Embryonic facial prominence (tissue), 1 donor: ENCODE measurements around the gene FANCC.
A peak's percentile ranks its signal among the peaks of the same experiment; 100 is the strongest.
"Not testable (repeated sequence)": the region's sequence is repeated elsewhere in the genome, so short reads cannot be mapped to it uniquely, and the experiment has no call there.

ENCODE experiments used
- DNase-seq: peaks from one replicate; pipeline ENCODE4 v3.0.0-alpha.2; 2016; ENCODE audit errors: extremely low spot score

Gene FANCC

DNA sequence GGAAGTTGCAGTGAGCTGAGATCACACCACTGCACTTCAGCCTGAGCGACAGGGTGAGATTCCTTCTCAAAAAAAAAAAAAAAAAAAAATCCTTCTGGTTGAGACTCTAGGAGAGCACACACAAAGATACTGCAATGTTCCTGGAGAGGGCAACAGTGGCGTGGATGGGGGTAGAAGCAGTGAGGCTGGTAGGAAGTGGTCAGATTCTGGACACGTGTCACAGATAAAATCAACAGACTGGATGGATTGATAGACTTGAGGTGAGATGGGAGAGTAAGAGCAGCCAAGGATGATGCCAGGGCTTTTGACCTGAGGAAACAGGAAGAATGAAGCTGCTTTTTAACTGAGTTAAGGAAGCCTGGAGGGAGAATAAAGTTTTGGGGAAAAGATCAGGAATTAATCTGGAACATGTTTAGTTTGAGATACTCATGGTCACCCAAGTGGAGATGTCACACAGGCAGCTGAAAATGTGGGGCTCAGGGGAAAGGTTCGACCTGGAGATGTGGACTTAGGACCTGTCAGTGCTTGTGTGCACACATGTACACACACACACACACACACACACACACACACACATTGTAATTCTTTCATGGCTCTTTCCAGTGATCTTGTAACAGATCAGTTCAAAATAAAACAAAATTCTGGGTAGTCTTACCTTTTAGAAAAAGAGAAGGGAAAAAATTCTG is 88.1 kb downstream of the FANCC start:
- DNase-seq: no peak

DNA sequence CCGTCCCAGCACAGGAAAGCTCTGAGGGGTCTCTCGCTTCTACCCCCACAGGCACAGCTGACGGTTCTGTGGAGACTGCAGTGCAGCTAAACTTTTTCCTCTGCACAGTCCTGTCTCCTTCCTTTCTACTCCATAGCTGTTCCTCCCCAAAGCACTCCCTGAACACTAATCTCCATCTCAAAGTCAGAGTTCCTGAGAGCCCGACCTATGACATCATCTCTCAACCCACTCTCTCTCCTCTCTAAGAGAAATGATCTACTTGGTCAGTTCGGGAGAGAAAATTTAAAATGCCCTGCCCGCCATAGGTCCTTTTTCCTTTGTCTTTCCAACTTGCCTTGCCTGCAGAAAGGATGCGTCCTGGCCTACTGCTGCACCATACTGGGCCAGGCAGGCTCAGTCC is 90.6 kb downstream of the FANCC start:
- no peak for DNase-seq

DNA sequence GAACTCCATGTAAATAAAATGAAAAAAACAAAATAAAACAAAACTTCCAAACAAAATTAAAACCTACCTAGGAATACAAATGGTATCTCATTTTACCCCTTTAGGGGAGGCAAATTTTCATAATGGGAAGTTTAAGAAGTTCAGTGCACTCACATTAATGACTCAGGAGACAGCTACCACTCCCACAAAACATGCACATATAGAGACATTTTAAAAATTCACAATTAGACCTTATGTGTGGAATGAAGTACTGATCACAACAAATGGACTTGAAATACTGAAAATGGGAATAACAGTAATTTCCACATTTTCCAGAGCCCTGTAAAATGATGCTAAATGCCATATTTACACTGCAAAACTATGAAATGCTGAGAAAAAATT is 91.8 kb downstream of the FANCC start:
- DNase-seq: no peak

DNA sequence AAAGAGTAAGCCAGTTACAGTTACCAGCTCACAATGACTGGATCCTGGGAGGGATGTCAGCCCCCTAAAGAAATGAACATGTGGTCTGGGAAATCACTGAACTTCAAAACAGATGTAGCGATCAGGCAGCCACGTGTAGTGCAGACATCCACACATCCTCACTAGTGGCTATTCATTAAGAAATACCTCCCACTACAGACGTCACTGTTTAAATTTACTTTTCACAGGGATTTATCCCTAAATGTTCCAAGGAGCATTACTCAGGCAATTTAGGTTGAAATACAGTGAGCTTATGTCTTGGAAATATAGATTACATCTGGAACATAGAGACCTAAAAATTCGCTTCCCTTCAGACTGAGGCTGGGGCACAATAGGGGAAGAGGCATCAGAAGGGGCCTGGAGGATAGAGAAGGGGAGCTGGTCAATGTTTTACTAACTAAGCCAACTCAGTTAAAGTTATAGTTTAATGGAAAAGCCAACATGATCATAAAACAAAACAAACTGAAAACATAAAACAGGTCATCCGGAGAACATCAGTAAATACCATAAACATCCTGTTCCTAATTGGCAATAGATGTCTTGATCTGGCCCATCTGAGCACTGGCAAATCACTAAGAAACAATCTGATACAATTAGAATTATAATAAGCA is 92.3 kb downstream of the FANCC start:
- DNase-seq: peak; percentile 69

DNA sequence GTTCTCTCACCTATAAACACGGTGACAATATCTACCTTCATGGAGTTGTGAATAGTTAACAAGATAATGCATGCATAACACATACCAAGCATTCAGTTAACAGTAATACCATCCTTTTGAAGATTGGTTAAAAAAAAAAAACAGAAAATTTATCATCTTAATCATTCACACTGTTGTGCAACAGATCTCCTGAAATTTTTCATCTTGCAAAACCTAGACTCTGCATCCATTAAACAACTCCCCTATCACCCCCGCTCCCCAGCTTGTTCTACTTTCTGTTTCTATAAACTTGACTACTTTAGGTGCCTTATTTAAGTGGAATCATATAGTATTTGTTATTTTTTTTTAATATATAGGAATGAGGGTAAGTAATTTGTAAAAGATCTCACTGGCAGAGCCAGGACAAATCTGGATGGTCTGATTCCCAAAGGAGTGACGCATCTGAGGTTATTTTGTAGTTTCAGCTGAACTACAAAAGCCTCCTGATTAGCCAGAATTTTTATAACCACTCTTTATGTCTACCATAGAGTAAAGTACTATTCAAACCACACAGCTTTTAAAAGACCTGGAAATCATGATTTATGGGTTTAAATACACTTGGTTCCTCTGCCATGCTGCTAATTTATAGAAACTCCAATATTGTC is 93.0 kb downstream of the FANCC start:
- DNase-seq: no peak

DNA sequence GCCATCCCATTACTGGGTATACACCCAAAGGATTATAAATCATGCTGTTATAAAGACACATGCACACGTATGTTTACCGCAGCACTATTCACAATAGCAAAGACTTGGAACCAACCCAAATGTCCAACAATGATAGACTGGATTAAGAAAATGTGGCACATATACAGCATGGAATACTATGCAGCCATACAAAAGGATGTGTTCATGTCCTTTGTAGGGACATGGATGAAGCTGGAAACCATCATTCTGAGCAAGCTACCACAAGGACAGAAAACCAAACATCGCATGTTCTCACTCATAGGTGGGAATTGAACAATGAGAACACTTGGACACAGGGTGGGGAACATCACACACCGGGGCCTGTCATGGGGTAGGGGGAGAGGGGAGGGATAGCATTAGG is 97.2 kb downstream of the FANCC start:
- DNase-seq: not testable (repeated sequence)

DNA sequence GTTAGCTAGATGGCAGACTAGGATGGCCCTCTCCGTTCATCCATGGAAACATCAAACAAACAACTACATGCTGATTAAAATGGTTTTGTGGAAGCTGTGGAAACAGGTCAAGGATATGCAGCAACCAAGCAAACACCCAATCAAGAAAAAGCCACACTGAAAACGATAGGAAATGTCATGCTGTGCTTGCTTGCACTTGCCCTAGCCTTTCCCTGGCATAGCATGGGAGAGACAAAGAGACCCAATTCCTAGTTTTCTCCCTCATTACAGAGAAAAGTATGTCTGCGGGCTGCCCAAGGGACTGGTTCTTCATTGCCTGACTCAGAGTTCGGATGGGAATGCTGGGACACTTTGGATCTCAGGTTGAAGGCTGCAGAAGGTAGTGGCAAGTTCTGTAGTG is 98.7 kb downstream of the FANCC start:
- DNase-seq: no peak

DNA sequence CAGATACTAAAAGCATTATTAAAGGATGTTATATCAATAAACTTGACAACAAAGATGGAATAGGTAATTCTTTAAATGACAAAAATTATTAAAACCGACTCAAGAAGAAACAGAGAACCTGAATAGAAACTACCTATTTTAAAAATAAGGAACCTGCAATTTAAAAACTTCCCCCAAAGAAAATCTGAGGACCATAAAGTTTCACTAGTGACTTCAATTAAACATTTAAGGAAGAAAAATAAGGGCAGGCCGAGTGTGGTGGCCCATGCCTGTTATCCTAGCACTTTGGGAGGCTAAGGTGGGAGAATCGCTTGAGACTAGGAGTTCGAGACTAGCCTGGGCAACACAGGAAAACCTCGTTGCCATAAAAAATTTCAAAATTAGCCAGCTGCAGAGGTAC is 99.6 kb downstream of the FANCC start:
- no peak for DNase-seq

DNA sequence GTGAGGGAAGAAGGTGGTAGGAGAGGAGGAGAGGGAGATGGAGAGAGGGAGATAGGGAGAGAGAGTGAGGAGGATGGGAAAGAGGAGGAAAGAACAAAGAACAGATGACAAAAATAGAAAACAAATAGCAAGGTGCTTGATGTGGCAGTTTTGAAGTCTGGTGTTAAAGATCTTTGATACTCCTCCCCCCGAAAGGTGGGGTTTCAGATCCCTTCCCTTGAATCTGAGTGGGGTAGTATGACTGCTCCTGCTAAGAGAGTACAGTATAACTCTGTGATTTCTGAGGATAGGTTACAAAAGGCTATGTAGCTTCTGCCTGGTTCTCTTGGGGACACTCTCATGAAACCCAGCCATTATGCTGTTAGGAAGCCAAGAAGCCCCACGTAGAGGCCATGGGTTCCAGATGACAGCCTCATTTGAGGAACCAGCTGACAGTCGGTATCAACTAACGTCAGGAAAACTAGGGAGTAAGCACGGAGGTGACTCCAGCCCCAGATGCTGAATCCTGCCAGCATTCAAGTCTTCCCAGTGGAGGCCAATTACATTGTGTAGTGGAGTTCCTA is 102.1 kb downstream of the FANCC start:
- no peak for DNase-seq

DNA sequence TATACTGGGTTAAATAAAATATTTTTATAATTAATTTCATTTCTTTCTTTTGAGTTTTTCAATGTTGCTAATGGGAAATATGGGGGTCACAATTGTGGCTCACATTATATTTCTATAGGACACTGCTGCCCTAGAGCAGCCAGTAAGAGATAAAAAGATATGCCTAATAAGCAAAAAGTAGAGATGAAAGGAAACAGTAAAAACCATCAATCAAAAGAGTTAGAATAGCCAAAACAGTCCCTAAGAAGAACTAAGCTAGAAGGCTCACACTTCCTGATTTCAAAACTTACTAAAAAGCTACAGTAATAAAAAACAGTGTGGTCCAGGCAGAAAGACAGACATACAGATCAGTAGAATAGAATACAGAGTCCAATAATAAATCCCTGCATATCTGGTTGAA is 104.4 kb downstream of the FANCC start:
- no peak for DNase-seq

DNA sequence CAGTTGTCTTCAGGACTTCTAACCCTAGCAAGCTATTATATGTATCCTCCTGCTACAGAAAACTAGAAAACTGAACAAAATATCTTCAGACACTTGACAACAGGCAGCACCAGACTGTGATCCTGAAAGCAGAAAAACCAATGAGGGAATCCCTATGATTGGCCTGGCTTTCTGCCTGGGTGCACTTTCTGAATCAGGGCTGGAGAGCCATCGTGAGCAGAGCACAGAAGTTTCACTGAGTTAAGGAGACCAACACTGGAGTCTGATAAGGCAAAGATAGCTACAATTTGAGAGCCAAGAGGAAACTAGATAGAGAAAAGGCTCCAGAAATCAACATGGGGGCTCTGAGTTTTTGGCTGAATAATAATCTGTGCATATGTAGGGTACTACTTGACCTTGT is 106.5 kb downstream of the FANCC start:
- no peak for DNase-seq

DNA sequence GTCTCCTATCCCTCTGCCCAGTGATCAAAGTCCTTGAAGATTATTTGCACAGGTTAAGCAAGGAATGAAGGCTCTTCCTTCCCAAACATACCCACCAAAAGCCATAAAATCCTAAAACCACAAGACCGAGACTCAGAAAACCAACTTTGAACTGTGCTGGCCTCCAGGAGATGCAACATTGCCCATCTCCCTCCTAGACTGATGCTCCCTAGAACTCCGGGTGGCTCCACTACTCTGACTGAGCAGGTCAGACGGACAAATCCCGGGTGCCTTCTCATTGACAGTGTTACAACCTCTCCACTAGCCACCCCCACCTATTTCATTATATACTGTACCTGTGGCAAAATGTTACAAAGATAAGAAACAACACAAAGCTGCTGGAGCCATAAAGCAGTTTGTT is 110.1 kb downstream of the FANCC start:
- DNase-seq: no peak

DNA sequence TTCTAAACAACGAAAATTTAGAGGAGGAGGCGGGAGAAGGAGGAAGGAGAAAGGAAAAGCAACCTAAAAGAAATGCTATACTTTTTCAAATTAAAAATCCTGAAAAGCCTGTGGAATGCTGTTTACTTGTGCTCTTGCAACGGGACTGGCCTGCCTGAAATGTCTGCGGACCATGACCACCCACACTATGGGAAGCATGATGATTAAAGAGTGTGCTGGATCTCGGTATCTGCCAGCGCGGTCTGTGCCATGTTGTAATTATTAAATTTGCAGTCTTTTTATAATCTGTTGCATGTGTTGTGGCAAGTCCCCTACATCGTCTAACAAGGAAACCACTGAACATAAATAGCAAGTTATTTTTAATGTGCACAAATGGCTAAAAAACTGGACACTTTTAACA is 111.4 kb downstream of the FANCC start:
- no peak for DNase-seq

DNA sequence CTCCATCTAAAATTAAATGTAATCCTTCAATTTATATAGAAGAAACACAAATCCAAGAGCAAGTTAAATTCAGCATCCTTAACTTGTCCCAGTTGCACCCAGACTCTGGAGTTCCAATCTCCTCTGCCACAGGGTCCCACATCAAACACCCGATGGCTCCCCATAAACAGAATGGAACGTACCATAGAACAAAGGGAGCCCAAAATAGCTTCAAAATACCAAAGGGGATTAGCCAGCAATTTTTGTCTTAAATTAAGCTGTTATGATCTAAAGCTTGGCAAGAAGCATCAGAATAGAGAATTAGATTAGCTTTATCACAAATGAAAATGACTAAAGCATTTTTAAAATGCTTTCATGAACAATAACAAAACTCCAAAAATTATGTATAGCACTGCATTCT is 112.8 kb downstream of the FANCC start:
- DNase-seq: no peak

DNA sequence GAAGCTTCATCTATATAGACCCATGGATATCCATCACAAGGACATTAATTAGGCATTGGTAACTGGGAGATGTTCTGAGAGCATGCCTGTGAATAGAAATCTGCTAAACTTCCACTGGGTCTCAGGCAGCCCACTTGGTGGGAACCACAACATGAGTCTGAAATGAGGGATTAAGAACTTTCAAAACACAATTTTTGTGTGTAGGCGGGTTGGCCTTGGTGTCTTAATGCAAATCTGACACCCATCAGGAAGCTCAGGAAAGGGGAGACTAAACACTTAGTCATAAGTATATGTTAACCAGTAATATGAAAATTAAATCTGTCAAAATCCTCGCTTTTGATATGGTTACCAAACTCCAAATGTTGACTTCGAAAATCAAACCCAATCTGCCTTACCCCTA is 113.2 kb downstream of the FANCC start:
- no peak for DNase-seq

DNA sequence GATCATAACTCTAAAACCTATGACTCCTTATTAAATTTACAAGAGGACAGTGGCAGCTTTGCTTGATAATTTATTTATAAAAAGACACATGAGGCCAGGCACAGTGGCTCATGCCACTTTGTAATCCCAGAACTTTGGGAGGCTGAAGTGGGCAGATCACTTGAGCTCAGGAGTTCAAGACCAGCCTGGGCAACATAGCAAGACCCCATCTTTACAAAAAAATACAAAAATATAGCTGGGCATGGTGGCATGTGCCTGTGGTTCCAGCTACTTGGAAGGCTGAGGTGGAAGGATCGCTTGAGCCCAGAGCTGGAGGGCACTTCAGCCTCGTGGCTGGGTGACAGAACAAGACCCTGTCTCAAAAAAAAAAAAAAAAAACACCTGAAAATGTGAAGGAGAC is 114.5 kb downstream of the FANCC start:
- DNase-seq: not testable (repeated sequence)

DNA sequence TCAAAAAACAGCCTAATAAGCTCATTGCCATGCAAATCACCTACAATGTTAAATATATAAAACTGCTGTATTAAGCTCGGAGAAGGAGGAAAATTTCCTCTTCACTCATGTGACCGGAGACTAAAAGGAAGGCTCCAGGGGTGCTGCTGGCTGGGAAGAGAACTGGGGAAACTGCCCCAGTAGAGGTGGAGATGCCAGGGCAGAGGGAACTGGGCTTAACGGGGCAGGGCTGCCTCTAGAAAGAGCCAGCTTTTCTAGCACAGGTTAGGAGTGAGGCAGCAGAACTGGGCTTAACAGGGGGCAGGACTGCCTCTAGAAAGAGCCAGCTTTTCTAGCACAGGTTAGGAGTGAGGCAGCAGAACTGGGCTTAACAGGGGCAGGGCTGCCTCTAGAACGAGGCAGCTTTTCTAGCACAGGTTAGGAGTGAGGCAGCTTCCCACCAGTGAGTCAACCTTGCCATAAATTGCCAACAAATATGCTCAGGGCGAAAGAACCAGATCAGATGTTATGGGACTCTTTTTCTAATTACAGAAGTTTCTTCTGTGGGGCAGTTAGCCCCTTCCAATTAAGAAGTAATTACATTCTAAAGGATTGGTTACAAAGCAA is 115.3 kb downstream of the FANCC start:
- no peak for DNase-seq

DNA sequence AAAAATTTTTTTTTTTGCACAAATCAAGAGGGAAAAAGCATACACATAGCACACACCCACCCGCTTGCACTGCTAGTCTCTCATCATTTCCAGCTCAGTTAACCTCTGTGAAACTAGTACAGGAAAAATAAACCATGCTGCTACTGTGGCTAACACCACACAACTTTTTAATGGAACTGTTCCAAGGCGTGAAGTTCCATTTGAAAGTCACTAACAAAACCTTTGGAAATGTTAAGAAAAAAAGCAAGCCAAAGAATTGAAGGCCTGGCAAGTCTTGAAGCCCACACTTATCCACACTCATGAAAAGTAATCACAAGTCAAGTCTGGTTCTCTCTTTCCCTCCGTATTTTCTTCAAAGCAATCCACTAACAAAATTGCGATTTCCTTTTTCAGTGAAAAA is 116.3 kb downstream of the FANCC start:
- DNase-seq: no peak

DNA sequence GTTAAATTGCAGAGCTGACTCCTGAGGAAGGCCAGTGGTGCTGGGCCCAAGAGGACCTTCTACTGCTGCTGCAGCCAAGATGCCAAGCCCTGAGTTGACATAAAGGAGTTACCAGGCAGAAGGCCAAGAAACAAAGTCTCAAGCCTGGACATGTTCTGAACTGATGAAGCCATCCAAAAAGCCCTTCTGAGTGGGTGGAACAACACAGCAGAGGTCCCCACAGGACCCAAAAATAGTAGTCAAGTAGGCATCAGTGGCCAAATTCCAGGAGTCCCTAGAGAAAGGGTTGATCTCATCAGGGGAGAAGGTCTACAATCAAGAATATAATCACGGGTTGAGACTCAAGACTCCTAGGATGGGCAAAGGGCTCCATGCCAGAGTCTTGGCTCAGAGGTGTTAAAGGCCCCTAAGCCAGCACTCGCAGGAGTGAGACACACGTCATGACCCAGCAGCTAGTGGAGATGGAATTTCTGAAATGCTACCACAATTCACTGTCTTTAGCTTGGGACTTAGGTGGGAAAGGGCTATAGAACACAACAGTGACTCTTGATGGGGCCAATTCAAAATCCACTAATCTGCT is 119.7 kb downstream of the FANCC start:
- no peak for DNase-seq

DNA sequence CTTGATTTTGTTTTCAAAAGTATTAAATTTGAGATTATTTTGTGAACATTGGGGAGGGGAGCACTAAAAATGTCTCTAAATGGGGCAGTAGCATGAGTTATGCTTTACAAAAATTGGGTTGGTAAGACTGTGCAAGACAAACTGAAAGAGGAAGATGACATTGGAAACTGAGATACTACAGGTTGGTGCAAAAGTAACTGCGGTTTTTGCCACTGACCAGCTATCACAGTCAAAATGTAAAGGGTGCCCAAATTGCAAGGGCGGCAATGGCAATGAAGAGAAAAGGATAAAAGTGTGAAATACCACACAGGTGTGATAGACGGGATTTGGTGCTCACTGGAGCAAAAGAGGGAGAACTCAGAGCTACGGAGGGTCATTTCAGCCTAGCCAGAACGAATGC is 124.0 kb downstream of the FANCC start:
- DNase-seq: no peak

DNA sequence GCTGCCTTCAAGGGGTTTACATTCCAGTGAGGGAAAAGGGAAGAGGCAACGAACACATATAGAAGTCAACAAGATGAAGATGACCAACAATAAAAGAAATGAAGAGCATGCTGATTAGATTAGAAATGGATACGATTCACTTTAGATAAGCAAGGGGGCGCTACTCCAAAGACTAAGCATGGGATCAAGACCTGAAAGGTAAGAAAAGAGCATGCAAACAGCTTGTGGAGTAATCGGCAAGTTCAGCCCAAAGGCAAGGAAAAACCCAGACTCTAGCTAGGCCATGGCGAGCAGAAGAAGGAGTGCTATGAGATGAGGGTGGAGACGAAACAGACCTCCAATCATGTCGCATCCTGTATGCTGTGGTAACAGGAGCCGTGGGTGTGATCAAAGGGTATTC is 124.4 kb downstream of the FANCC start:
- no peak for DNase-seq

DNA sequence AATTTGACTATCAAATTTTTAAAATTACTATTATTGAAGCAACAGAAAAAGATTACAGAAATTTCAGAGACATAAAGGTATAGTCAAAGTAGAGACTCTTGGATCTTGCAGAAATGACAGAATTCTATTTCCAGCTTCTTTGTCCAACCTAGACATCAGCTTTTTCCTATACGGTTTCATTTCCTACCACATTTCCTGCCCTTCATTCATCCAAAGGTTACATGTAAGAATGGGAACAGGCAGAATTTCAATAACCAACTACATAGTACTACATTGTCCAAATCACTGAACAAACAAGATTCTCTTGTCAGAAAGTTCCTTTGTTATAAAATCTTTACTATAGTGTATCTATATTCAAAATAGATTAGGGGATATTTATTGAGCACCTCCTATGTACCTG is 124.9 kb downstream of the FANCC start:
- no peak for DNase-seq
